Uterus (tissue), 4 donors: ENCODE measurements around the gene TSHZ2. TPM values are rescaled to one million over a fixed set of nuclear protein-coding genes. Genes with fewer than 3 reads are reported as not detected.

ENCODE experiments used
- DNase-seq, 2 donors: peaks; one replicate each; pipeline ENCODE4 v3.0.0-alpha.2; 2019 to 2020
- H3K27ac ChIP-seq, 2 donors: fragments of 200-600 bp; sonication (generic); 1 replicate in 1 of 2; 2 replicates in 1 of 2; pipeline ENCODE4 v1.5.1; 2016 to 2018
- H3K27me3 ChIP-seq, 2 donors: fragments of 200-600 bp; sonication (generic); one replicate each; pipeline ENCODE4 v1.5.1; 2018 to 2019; ENCODE audit warnings: control low read depth in 1 of 2
- H3K36me3 ChIP-seq, 2 donors: fragments of 200-600 bp; sonication (generic); one replicate each; pipeline ENCODE4 v1.5.1; 2019; ENCODE audit warnings: control low read depth in 1 of 2
- H3K4me1 ChIP-seq, 2 donors: fragments of 200-600 bp; sonication (generic); one replicate each; pipeline ENCODE4 v1.5.1; 2018 to 2019; ENCODE audit warnings: control low read depth in 1 of 2
- H3K4me3 ChIP-seq, 2 donors: fragments of 200-600 bp; sonication (generic); 1 replicate in 1 of 2; 2 replicates in 1 of 2; pipeline ENCODE4 v1.5.1; 2018 to 2019; ENCODE audit warnings: mild to moderate bottlenecking in 1 of 2
- H3K9me3 ChIP-seq, 2 donors: fragments of 200-600 bp; sonication (generic); one replicate each; pipeline ENCODE4 v1.5.1; 2019; ENCODE audit warnings: control low read depth in 1 of 2
- POLR2A ChIP-seq, 2 donors: fragments of 450-650 bp; IDR thresholded peaks; one replicate each; pipeline ENCODE4 v1.6.1; 2016; ENCODE audit warnings: antibody characterized with exemption in 2 of 2, mild to moderate bottlenecking in 1 of 2, moderate library complexity in 1 of 2
- intact Hi-C: fragments of 100-400 bp; cut with DNase I; formaldehyde crosslinking; loops from one replicate; pipeline ENCODE4 v1.15.1; 2023; ENCODE audit warnings: low total_unique reads
- total RNA-seq, 4 donors: library from RNA; depleted of rRNA in 3 of 4; stranded (reverse); fragments of >200 nt in 3 of 4; gene quantifications; one replicate each; pipeline versions ENCODE4 v1.1.0 to v1.2.4, GENCODE V29; 2014 to 2023
- TF ChIP-seq, protein P1 (sequence below), 4 experiments: fragments of 200-600 bp in 2 of 4; fragments of 450-650 bp in 2 of 4; sonication (generic) in 2 of 4; IDR thresholded peaks; one replicate each; pipeline ENCODE4 v1.5.1; 2016 to 2019; ENCODE audit warnings: antibody characterized with exemption in 4 of 4, mild to moderate bottlenecking in 2 of 4, moderate library complexity in 1 of 4
- donor health status: DM: yes; HTN: yes; CAD: no.

TSHZ2 gene
- total RNA-seq, 4 donors from 2014 or later = 22.0 to 50.1 (median 33.1) TPM

GRCh38 chr20:53439616-53440015, 467.5 kb downstream of the TSHZ2 start:
- intact Hi-C loops = no loop called here
- no peaks in the 10 kb centered on the region for H3K27me3 ChIP-seq
- TF ChIP-seq, protein P1, sequence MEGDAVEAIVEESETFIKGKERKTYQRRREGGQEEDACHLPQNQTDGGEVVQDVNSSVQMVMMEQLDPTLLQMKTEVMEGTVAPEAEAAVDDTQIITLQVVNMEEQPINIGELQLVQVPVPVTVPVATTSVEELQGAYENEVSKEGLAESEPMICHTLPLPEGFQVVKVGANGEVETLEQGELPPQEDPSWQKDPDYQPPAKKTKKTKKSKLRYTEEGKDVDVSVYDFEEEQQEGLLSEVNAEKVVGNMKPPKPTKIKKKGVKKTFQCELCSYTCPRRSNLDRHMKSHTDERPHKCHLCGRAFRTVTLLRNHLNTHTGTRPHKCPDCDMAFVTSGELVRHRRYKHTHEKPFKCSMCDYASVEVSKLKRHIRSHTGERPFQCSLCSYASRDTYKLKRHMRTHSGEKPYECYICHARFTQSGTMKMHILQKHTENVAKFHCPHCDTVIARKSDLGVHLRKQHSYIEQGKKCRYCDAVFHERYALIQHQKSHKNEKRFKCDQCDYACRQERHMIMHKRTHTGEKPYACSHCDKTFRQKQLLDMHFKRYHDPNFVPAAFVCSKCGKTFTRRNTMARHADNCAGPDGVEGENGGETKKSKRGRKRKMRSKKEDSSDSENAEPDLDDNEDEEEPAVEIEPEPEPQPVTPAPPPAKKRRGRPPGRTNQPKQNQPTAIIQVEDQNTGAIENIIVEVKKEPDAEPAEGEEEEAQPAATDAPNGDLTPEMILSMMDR (IDR thresholded peaks at IDR 0.05) = no peak
- TF ChIP-seq POLR2A (IDR thresholded peaks at IDR 0.05) = no peak
- no peak overlapping the region for H3K27ac ChIP-seq
- H3K4me1 ChIP-seq = no peaks in the 10 kb centered on the region
- no peaks in the 10 kb centered on the region for H3K9me3 ChIP-seq
- no peak overlapping the region for H3K4me3 ChIP-seq
- no peak for DNase-seq
- H3K36me3 ChIP-seq = no peaks in the 10 kb centered on the region

DNA sequence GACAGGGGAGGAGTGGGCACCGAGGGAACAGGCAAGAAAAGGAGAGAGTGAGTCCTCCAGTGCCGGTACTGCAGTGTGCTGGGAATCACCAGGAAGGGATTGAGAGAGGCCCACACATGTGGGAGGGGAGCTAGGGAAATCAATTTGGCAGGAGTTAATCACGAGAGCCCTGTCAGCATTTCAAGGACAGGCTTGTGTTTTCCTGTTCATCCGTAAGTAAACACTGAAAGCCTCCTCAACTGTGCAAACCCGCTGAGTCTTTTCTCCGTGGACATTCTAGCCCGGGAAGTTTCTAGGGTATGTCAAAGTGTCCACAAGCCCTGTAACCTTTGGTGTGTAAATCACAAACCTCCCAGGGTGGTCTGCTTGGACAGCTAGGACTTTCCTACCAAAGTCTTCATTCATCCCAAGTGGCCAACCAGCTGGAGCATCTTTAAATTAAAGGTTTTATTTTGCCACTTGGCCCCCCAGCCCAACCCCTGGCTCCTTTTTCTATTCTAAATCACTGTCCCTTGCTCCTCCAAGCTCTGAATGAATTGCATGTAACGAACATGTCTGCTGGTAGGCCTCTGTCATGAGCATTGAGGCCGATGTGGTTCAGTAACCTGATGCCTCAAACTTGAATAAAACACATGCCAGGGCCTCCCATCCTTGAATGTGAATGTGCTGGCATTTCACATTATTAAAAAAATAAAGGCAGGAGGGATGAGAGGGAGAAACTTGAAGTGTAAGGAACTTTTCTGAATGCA, 472.4 kb downstream of the TSHZ2 start:
- Histone ChIP-seq H3K36me3 (no peaks in the 10 kb centered on the region), H3K27ac (peak overlapping the region; percentile 17 to 28), H3K4me3 (no peak overlapping the region), H3K4me1 (no peaks in the 10 kb centered on the region), H3K27me3 (no peaks in the 10 kb centered on the region), H3K9me3 (no peaks in the 10 kb centered on the region)
- intact Hi-C loops = no loop called here
- no peak for TF ChIP-seq POLR2A (IDR thresholded peaks at IDR 0.05)
- TF ChIP-seq, protein P1 (IDR thresholded peaks at IDR 0.05) = no peak
- DNase-seq = peak in 1 of 2 donors; percentile 21

GRCh38 chr20:53445321-53445731, 473.2 kb downstream of the TSHZ2 start:
- peak overlapping the region in 1 of 2 donors; percentile 31 for H3K27ac ChIP-seq

GRCh38 chr20:53445932-53446331, 473.8 kb downstream of the TSHZ2 start:
- no peak overlapping the region for H3K4me3 ChIP-seq
- no peaks in the 10 kb centered on the region for H3K36me3 ChIP-seq
- TF ChIP-seq, protein P1 (IDR thresholded peaks at IDR 0.05) = no peak
- no peak for TF ChIP-seq POLR2A (IDR thresholded peaks at IDR 0.05)
- peak; percentile 17 for DNase-seq
- intact Hi-C loops = no loop called here
- H3K9me3 ChIP-seq = no peaks in the 10 kb centered on the region
- H3K4me1 ChIP-seq = no peaks in the 10 kb centered on the region
- peak overlapping the region in 1 of 2 donors; percentile 31 for H3K27ac ChIP-seq
- no peaks in the 10 kb centered on the region for H3K27me3 ChIP-seq

More at GRCh38 chr20:53445321-53445731, 473.2 kb downstream of the TSHZ2 start:
- no peaks in the 10 kb centered on the region for H3K27me3 ChIP-seq
- H3K4me1 ChIP-seq = no peaks in the 10 kb centered on the region
- H3K9me3 ChIP-seq = no peaks in the 10 kb centered on the region
- H3K36me3 ChIP-seq = no peaks in the 10 kb centered on the region
- TF ChIP-seq POLR2A (IDR thresholded peaks at IDR 0.05) = no peak
- TF ChIP-seq, protein P1 (IDR thresholded peaks at IDR 0.05) = no peak
- DNase-seq = no peak
- intact Hi-C loops = no loop called here
- no peak overlapping the region for H3K4me3 ChIP-seq

DNA sequence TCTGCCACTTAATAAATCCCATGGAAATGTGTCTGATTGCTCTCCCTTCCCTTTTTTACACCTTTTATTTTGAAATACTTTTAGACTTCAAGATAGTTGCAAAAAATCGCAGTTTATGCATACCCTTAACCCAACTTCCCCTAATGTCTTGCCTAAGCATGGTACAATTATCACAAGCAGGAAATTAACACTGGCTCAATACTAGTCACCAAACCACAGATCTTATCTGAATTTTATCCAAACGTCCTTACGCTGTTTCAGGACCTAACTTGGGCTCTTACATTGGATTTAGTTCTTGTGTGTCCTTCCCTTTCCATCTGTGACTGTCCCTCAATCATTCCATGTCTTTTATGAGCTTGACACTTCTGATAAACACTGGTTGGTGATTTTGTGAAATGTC, 475.2 kb downstream of the TSHZ2 start:
- TF ChIP-seq, protein P1 (IDR thresholded peaks at IDR 0.05) = no peak
- TF ChIP-seq POLR2A (IDR thresholded peaks at IDR 0.05) = no peak
- intact Hi-C loops = no loop called here
- H3K4me3 ChIP-seq = no peak overlapping the region
- H3K4me1 ChIP-seq = no peaks in the 10 kb centered on the region
- no peak overlapping the region for H3K27ac ChIP-seq
- no peaks in the 10 kb centered on the region for H3K36me3 ChIP-seq
- no peaks in the 10 kb centered on the region for H3K27me3 ChIP-seq
- DNase-seq = no peak
- H3K9me3 ChIP-seq = no peaks in the 10 kb centered on the region
